Right ventricle myocardium superior (tissue), 1 donor: Measurements from ENCODE around the gene ZNF609. TPM values are rescaled to one million over a fixed set of nuclear protein-coding genes. Genes with fewer than 3 reads are reported as not detected.
A peak's percentile ranks its signal among the peaks of the same experiment; 100 is the strongest.

Source experiments
- ATAC-seq: fragments of 200-7000 bp; cut with Tn5 transposase; one replicate; pipeline ENCODE4 v1.9.1; 2020; ENCODE audit warnings: mild to moderate bottlenecking; ENCODE audit not compliant: poor library complexity
- DNase-seq: peaks from one replicate; pipeline ENCODE4 v3.0.0-alpha.2; 2020
- intact Hi-C: fragments of 100-400 bp; cut with DNase I; formaldehyde crosslinking; loops from one replicate; pipeline ENCODE4 v1.11.2; 2022
- total RNA-seq: library from RNA; stranded (reverse); fragmentation: NEBNext Ultra II Directional; extraction: Animal tissue kit (Norgen Biotek cat#: 25700); gene quantifications from one replicate; pipeline ENCODE4 v1.2.1, GENCODE V29; 2021
- donor health status: DM: no; HTN: yes; CAD: no; lungs with severe emphysema.

Gene ZNF609
- total RNA-seq, 1 donor from 2014 or later: 15.5 TPM

- ATAC-seq: peak; percentile 65
- peak; percentile 64 for DNase-seq
- intact Hi-C loops: no loop called here
Observed at GRCh38 chr15:64452988-64453688, 7.2 kb upstream of the ZNF609 start.

GRCh38 chr15:64453689-64454037 is 6.7 kb upstream of the ZNF609 start:
- intact Hi-C loops: no loop called here
- no peak for ATAC-seq
- DNase-seq: no peak

- intact Hi-C loops: no loop called here
- ATAC-seq (no peak), DNase-seq (no peak)
Observed at GRCh38 chr15:64454282-64454681, 6.1 kb upstream of the ZNF609 start.

- no peak for ATAC-seq
- DNase-seq: no peak
- intact Hi-C loops: no loop called here
Observed at GRCh38 chr15:64455961-64456371, 4.4 kb upstream of the ZNF609 start.

- intact Hi-C loops: no loop called here
Observed at GRCh38 chr15:64456634-64457108, 3.7 kb upstream of the ZNF609 start.

GRCh38 chr15:64459066-64459781 is 1.2 kb upstream of the ZNF609 start:
- ATAC-seq: no peak
- intact Hi-C loops: no loop called here
- DNase-seq: no peak

More at GRCh38 chr15:64456634-64457108, 3.7 kb upstream of the ZNF609 start:
- no peak for ATAC-seq
- DNase-seq: no peak

GRCh38 chr15:64460724-64461720 is 644 bp downstream of the ZNF609 start:
- intact Hi-C loops: no loop called here
- DNase-seq (no peak), ATAC-seq (peak; percentile 79)

GRCh38 chr15:64461721-64462162 is 1.4 kb downstream of the ZNF609 start:
- DNase-seq: no peak
- intact Hi-C loops: no loop called here
- peak; percentile 1 for ATAC-seq

GRCh38 chr15:64462492-64462891 is 2.1 kb downstream of the ZNF609 start:
- intact Hi-C loops: no loop called here
- DNase-seq (no peak), ATAC-seq (no peak)

GRCh38 chr15:64464276-64465005 is 4.1 kb downstream of the ZNF609 start:
- no peak for ATAC-seq
- no peak for DNase-seq
- intact Hi-C loops: no loop called here

- DNase-seq (no peak), ATAC-seq (no peak)
- intact Hi-C loops: no loop called here
Observed at GRCh38 chr15:64466408-64467141, 6.2 kb downstream of the ZNF609 start.

GRCh38 chr15:64472161-64472560 is 11.8 kb downstream of the ZNF609 start:
- DNase-seq (no peak), ATAC-seq (no peak)
- intact Hi-C loops: no loop called here

- intact Hi-C loops: no loop called here
- DNase-seq: no peak
- ATAC-seq: no peak
Observed at GRCh38 chr15:64474846-64475245, 14.5 kb downstream of the ZNF609 start.

- no peak for DNase-seq
- ATAC-seq: no peak
- intact Hi-C loops: no loop called here
Observed at GRCh38 chr15:64476550-64476949, 16.2 kb downstream of the ZNF609 start.

- DNase-seq (no peak), ATAC-seq (no peak)
- intact Hi-C loops: no loop called here
Observed at GRCh38 chr15:64478863-64479262, 18.5 kb downstream of the ZNF609 start.

- DNase-seq (no peak), ATAC-seq (no peak)
- intact Hi-C loops: no loop called here
Observed at GRCh38 chr15:64480891-64481290, 20.5 kb downstream of the ZNF609 start.

- ATAC-seq (no peak), DNase-seq (no peak)
- intact Hi-C loops: no loop called here
Observed at GRCh38 chr15:64483749-64484148, 23.4 kb downstream of the ZNF609 start.

- intact Hi-C loops: no loop called here
- DNase-seq: no peak
Observed at GRCh38 chr15:64485796-64486195, 25.4 kb downstream of the ZNF609 start.

More at GRCh38 chr15:64485796-64486195, 25.4 kb downstream of the ZNF609 start:
- no peak for ATAC-seq
